OCI-M2 (cell line): ENCODE results near the gene BRD2.

Experiments used
- DNase-seq: peaks from one replicate; lab custom pipeline; 2025; ENCODE audit not compliant: unreplicated experiment; lab: John Stamatoyannopoulos, UW

Gene BRD2

DNA sequence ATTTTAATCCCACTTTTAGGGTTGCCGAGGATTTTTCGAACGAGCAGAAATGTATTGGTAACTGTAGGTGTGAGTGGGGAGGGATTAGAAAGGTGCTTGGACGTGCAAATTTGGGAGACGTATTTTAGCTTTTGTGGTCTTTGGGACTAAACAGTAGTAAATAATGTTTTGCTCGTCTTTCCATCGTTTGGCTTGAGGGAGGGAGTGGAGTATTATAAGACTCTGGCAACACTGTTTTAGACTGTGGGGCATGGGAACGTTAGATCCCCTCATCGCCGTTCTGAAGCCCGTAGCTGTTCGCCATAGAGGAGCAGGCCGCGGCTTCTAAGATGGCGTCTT lies 2.8 kb downstream of the BRD2 start:
- no peak for DNase-seq

- peak; percentile 96 for DNase-seq
Measured at GRCh38 chr6:32971581-32972352, 3.4 kb downstream of the BRD2 start.

GRCh38 chr6:32972353-32973143 lies 4.2 kb downstream of the BRD2 start:
- DNase-seq: no peak

- no peak for DNase-seq
Measured at GRCh38 chr6:32973144-32974015, 5.0 kb downstream of the BRD2 start.

- DNase-seq: no peak
Measured at GRCh38 chr6:32974016-32974333, 5.6 kb downstream of the BRD2 start.

- no peak for DNase-seq
Measured at GRCh38 chr6:32974541-32975308, 6.3 kb downstream of the BRD2 start.

- no peak for DNase-seq
Measured at GRCh38 chr6:32975886-32976285, 7.5 kb downstream of the BRD2 start.

DNA sequence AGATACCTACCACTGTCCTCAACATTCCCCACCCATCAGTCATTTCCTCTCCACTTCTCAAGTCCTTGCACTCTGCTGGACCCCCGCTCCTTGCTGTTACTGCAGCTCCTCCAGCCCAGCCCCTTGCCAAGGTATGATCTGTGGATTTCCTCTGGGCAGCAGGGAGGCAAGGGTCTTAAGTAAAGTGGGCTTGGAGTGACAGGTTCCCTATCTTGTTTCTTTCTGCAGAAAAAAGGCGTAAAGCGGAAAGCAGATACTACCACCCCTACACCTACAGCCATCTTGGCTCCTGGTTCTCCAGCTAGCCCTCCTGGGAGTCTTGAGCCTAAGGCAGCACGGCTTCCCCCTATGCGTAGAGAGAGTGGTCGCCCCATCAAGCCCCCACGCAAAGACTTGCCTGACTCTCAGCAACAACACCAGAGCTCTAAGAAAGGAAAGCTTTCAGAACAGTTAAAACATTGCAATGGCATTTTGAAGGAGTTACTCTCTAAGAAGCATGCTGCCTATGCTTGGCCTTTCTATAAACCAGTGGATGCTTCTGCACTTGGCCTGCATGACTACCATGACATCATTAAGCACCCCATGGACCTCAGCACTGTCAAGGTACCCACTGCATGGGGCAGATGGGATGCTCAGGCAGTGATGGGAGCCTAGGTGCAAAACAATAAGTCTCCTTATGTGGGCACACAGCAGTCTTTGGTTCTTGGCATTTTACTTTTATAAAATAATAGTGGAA lies 8.1 kb downstream of the BRD2 start:
- no peak for DNase-seq

GRCh38 chr6:32977272-32977952 lies 9.0 kb downstream of the BRD2 start:
- no peak for DNase-seq

- no peak for DNase-seq
Measured at GRCh38 chr6:32977953-32978324, 9.5 kb downstream of the BRD2 start.

DNA sequence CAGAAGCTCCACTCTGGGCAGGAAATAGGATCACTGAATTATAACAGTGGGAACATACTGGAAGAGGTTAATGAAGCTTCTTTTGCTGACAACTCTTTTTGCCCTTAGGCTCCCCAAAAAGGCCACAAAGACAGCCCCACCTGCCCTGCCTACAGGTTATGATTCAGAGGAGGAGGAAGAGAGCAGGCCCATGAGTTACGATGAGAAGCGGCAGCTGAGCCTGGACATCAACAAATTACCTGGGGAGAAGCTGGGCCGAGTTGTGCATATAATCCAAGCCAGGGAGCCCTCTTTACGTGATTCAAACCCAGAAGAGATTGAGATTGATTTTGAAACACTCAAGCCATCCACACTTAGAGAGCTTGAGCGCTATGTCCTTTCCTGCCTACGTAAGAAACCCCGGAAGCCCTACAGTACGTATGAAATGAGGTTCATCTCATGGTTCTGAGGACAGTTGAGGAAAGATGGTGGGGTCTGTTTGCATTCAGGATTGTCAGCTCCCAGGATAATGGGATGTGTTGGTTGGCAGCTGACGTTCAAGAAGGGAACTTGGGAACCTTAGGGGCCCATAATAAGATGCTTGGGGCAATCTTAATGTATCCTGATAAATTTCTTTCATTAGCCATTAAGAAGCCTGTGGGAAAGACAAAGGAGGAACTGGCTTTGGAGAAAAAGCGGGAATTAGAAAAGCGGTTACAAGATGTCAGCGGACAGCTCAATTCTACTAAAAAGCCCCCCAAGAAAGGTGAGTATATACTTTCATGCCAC lies 11.5 kb downstream of the BRD2 start:
- no peak for DNase-seq

GRCh38 chr6:32980488-32981038 lies 12.2 kb downstream of the BRD2 start:
- DNase-seq: no peak

- no peak for DNase-seq
Measured at GRCh38 chr6:32982084-32982701, 13.8 kb downstream of the BRD2 start.

GRCh38 chr6:32982702-32983492 lies 14.5 kb downstream of the BRD2 start:
- DNase-seq: no peak

DNA sequence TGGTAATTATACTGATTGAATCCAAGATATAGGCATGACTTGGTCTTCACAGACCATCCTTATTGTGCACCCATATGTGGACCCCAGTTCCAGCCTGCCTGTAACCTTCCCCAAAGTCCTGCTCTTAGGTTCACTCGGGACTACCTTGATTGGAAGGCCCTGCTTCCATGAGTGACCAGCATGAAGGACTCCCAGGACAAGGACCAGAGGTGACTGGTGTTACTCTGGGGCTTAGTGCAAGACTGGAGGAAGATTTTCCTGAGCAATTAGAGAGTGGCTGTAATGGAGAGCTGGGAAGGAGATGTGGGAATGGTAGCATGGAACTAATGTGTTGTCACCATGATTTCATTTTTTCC lies 15.1 kb downstream of the BRD2 start:
- DNase-seq: no peak

GRCh38 chr6:32983964-32984621 lies 15.7 kb downstream of the BRD2 start:
- no peak for DNase-seq
